GM12891 (cell line): ENCODE results near the gene NEMP1.

Experiments used
- PAX5 ChIP-seq: IDR thresholded peaks from 2 replicates; pipeline ENCODE4 v1.6.1; 2011; ENCODE audit warnings: low read length, moderate library complexity, mild to moderate bottlenecking; ENCODE audit not compliant: insufficient read depth, severe bottlenecking
- POLR2A ChIP-seq: IDR thresholded peaks from 2 replicates; pipeline ENCODE4 v1.6.1; 2011; ENCODE audit warnings: low read depth, low read length, control low read depth
- POLR2AphosphoS5 ChIP-seq: IDR thresholded peaks from 2 replicates; pipeline ENCODE4 v1.6.1; 2011; ENCODE audit warnings: low read depth, low read length, control low read depth
- POU2F2 ChIP-seq: IDR thresholded peaks from 2 replicates; pipeline ENCODE4 v1.6.1; 2011; ENCODE audit warnings: low read depth, mild to moderate bottlenecking, control low read depth, low read length, moderate library complexity
- SPI1 ChIP-seq: IDR thresholded peaks from 2 replicates; pipeline ENCODE4 v1.6.1; 2011; ENCODE audit warnings: low read depth, low read length, control low read depth
- TAF1 ChIP-seq: IDR thresholded peaks from 2 replicates; pipeline ENCODE4 v1.6.1; 2011; ENCODE audit warnings: low read depth, low read length, control low read depth

GRCh38 chr12:57105011-57105753 lies 26.6 kb upstream of the NEMP1 start:
- TF ChIP-seq POLR2AphosphoS5 (no peak), POLR2A (no peak), TAF1 (no peak), SPI1 (no peak), POU2F2 (no peak), PAX5 (no peak)
